CD14-positive monocyte (primary cell): ENCODE results near the gene MYRF. TPM values are rescaled to one million over a fixed set of nuclear protein-coding genes. Genes with fewer than 3 reads are reported as not detected.

Experiments used
- DNase-seq, 3 donors: peaks; one replicate each; pipeline ENCODE4 v3.0.0-alpha.2; 2011 to 2022
- H2AFZ ChIP-seq: 2 replicates; pipeline ENCODE4 v1.6.0; 2012; ENCODE audit warnings: mild to moderate bottlenecking, low read depth, low read length, inconsistent platforms; ENCODE audit not compliant: insufficient read depth, poor library complexity, severe bottlenecking
- H3K27ac ChIP-seq, 2 donors: 1 replicate in 1 of 2; 2 replicates in 1 of 2; pipeline ENCODE4 v1.5.1; 2012 to 2013; ENCODE audit warnings: low read length in 2 of 2, control low read depth in 1 of 2, inconsistent platforms in 1 of 2, low read depth in 1 of 2, mild to moderate bottlenecking in 1 of 2
- H3K27me3 ChIP-seq, 2 donors: one replicate each; pipeline versions ENCODE4 v1.6.0 to v1.6.1; 2011 to 2013; ENCODE audit warnings: low read length in 2 of 2; ENCODE audit not compliant: control insufficient read depth in 2 of 2, insufficient read depth in 2 of 2
- H3K36me3 ChIP-seq, 2 donors: replicated peaks in 1 of 2; 1 replicate in 1 of 2; 2 replicates in 1 of 2; pipeline versions ENCODE4 v1.5.1 to v1.6.1; 2012 to 2013; ENCODE audit warnings: low read length in 2 of 2, control low read depth in 1 of 2, inconsistent platforms in 1 of 2, mild to moderate bottlenecking in 1 of 2; ENCODE audit not compliant: insufficient read depth in 2 of 2, control insufficient read depth in 1 of 2
- H3K4me1 ChIP-seq, 2 donors: 1 replicate in 1 of 2; 2 replicates in 1 of 2; pipeline versions ENCODE4 v1.5.1 to v1.6.1; 2012 to 2013; ENCODE audit warnings: low read length in 2 of 2, control low read depth in 1 of 2, inconsistent platforms in 1 of 2, mild to moderate bottlenecking in 1 of 2, moderate library complexity in 1 of 2; ENCODE audit not compliant: insufficient read depth in 2 of 2, control insufficient read depth in 1 of 2
- H3K4me2 ChIP-seq: replicated peaks from 2 replicates; pipeline ENCODE3; 2012; ENCODE audit warnings: low read length, moderate library complexity, mild to moderate bottlenecking; ENCODE audit not compliant: poor library complexity, severe bottlenecking; ENCODE audit errors: extremely low read depth
- H3K4me3 ChIP-seq, 3 experiments: fragments of 200-600 bp in 1 of 3; sonication (generic) in 1 of 3; replicated peaks in 1 of 3; 1 replicate in 2 of 3; 2 replicates in 1 of 3; pipeline ENCODE4 v1.5.1; 2011 to 2013; ENCODE audit warnings: low read length in 3 of 3, mild to moderate bottlenecking in 3 of 3, control low read depth in 2 of 3, low read depth in 2 of 3, inconsistent platforms in 1 of 3, moderate library complexity in 1 of 3
- H3K79me2 ChIP-seq: 2 replicates; pipeline ENCODE4 v1.6.0; 2012; ENCODE audit warnings: mild to moderate bottlenecking, control low read depth, inconsistent platforms, low read length, moderate library complexity; ENCODE audit not compliant: insufficient read depth
- H3K9ac ChIP-seq: 2 replicates; pipeline ENCODE4 v1.6.0; 2017; ENCODE audit warnings: low read length, mild to moderate bottlenecking; ENCODE audit not compliant: insufficient read depth, poor library complexity, severe bottlenecking
- H3K9me3 ChIP-seq, 2 donors: replicated peaks in 1 of 2; 1 replicate in 1 of 2; 2 replicates in 1 of 2; pipeline versions ENCODE4 v1.5.1 to v1.6.1; 2012 to 2013; ENCODE audit warnings: low read length in 2 of 2, control low read depth in 1 of 2; ENCODE audit not compliant: control insufficient read depth in 1 of 2, insufficient read depth in 1 of 2
- H4K20me1 ChIP-seq: 2 replicates; pipeline ENCODE4 v1.6.0; 2012; ENCODE audit warnings: mild to moderate bottlenecking, low read length, control low read depth, moderate library complexity; ENCODE audit not compliant: insufficient read depth
- H3K27ac Mint-ChIP-seq, 7 donors: one replicate each; pipeline ENCODE4 v1.8.0; 2020; ENCODE audit warnings: mild to moderate bottlenecking in 7 of 7, mixed read lengths in 7 of 7, moderate library complexity in 6 of 7, inconsistent platforms in 2 of 7
- H3K27me3 Mint-ChIP-seq, 3 donors: one replicate each; pipeline ENCODE4 v1.8.0; 2021 to 2022; ENCODE audit warnings: low read depth in 3 of 3, mild to moderate bottlenecking in 3 of 3, mixed read lengths in 3 of 3, moderate library complexity in 3 of 3, inconsistent platforms in 1 of 3
- H3K36me3 Mint-ChIP-seq, 2 donors: one replicate each; pipeline ENCODE4 v1.8.0; 2020; ENCODE audit warnings: mixed read lengths in 2 of 2, inconsistent platforms in 1 of 2, mild to moderate bottlenecking in 1 of 2
- H3K4me1 Mint-ChIP-seq: one replicate; pipeline ENCODE4 v1.8.0; 2020; ENCODE audit warnings: mild to moderate bottlenecking, mixed read lengths
- H3K4me3 Mint-ChIP-seq, 2 donors: one replicate each; pipeline ENCODE4 v1.8.0; 2020; ENCODE audit warnings: mild to moderate bottlenecking in 2 of 2, mixed read lengths in 2 of 2, moderate library complexity in 1 of 2
- H3K9me3 Mint-ChIP-seq, 7 donors: one replicate each; pipeline ENCODE4 v1.8.0; 2020 to 2022; ENCODE audit warnings: mixed read lengths in 7 of 7, mild to moderate bottlenecking in 6 of 7, moderate library complexity in 6 of 7, inconsistent platforms in 2 of 7
- WGBS: methylation state at CpG from one replicate; pipeline ENCODE4 v1.1.5; 2013; ENCODE audit warnings: missing lambda C conversion rate; ENCODE audit not compliant: insufficient coverage; 5-methylcytosine and 5-hydroxymethylcytosine counted together
- intact Hi-C, 2 donors: fragments of 100-400 bp; cut with micrococcal nuclease; formaldehyde crosslinking; loops; one replicate each; pipeline versions ENCODE4 v1.15.0 to v1.15.1; 2023
- polyA plus RNA-seq, 3 donors: library from polyadenylated mRNA; depleted of rRNA in 1 of 3; unstranded in 2 of 3; stranded (reverse) in 1 of 3; fragments of 300-500 nt in 2 of 3; fragments of >200 nt in 1 of 3; fragmentation: Illumina TruSeq in 2 of 3; gene quantifications; 1 replicate in 2 of 3; 2 replicates in 1 of 3; pipeline ENCODE4 v1.2.3, GENCODE V29; 2012 to 2021
- TF ChIP-seq, protein P1 (sequence below): fragments of 200-600 bp; IDR thresholded peaks from one replicate; pipeline ENCODE4 v1.8.0; 2022; ENCODE audit warnings: antibody characterized with exemption, mild to moderate bottlenecking

MYRF gene
- polyA plus RNA-seq, 3 donors = 0.18 to 0.19 TPM; not detected in 1

GRCh38 chr11:61765550-61766253 lies 13.3 kb downstream of the MYRF start:
- no peaks in the 10 kb centered on the region for H3K9me3 ChIP-seq
- H4K20me1 ChIP-seq = no peaks in the 10 kb centered on the region
- TF ChIP-seq, protein P1, sequence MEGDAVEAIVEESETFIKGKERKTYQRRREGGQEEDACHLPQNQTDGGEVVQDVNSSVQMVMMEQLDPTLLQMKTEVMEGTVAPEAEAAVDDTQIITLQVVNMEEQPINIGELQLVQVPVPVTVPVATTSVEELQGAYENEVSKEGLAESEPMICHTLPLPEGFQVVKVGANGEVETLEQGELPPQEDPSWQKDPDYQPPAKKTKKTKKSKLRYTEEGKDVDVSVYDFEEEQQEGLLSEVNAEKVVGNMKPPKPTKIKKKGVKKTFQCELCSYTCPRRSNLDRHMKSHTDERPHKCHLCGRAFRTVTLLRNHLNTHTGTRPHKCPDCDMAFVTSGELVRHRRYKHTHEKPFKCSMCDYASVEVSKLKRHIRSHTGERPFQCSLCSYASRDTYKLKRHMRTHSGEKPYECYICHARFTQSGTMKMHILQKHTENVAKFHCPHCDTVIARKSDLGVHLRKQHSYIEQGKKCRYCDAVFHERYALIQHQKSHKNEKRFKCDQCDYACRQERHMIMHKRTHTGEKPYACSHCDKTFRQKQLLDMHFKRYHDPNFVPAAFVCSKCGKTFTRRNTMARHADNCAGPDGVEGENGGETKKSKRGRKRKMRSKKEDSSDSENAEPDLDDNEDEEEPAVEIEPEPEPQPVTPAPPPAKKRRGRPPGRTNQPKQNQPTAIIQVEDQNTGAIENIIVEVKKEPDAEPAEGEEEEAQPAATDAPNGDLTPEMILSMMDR = no peak
- H3K4me1 Mint-ChIP-seq = no peaks in the 10 kb centered on the region
- no peaks in the 10 kb centered on the region for H3K36me3 ChIP-seq
- DNase-seq = no peak
- H3K27ac ChIP-seq = no peak overlapping the region
- peaks cover 4 to 8% (median 4%) of the 10 kb centered on the region in 3 donors for H3K27me3 Mint-ChIP-seq
- intact Hi-C loops = no loop called here
- WGBS = 93% methylated on average over 24 of the region's 26 CpGs
- no peaks in the 10 kb centered on the region for H3K79me2 ChIP-seq
- no peak overlapping the region for H3K4me2 ChIP-seq
- no peaks in the 10 kb centered on the region for H3K36me3 Mint-ChIP-seq
- H3K4me3 ChIP-seq = no peak overlapping the region
- H3K4me1 ChIP-seq = no peaks in the 10 kb centered on the region
- no peak overlapping the region for H2AFZ ChIP-seq
- H3K27ac Mint-ChIP-seq = no peak overlapping the region
- no peak overlapping the region for H3K4me3 Mint-ChIP-seq
- no peak overlapping the region for H3K9ac ChIP-seq
- no peaks in the 10 kb centered on the region for H3K27me3 ChIP-seq
- no peaks in the 10 kb centered on the region for H3K9me3 Mint-ChIP-seq

DNA sequence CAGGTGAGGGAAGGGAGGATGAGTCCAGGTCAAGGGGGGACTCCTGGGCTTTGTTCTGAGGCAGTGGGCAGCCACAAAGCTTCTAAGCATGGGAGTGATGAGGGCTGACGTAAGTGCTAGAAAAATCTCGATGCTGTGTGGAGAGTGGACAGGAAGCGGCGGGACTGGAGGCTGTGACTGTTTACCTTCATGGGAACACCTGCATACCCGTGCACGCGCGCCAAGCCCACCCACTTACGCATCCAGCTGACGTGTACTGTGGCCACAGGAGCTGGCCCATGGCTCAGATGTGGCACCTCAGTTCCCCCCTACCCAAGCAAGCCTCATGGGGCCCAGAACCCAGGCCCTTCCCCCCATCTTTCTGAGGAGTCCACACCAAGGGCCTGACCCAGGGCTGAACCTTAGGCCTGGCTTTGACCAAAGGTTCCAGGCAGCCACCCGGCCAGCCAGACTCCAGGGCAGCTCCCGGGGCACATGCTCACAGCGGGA lies 14.0 kb downstream of the MYRF start:
- Histone ChIP-seq H3K4me1 (peaks cover 0 to 4% of the 10 kb centered on the region in 2 donors), H3K79me2 (no peaks in the 10 kb centered on the region), H3K9ac (no peak overlapping the region), H3K4me3 (no peak overlapping the region), H3K36me3 (no peaks in the 10 kb centered on the region), H3K4me2 (no peak overlapping the region), H3K9me3 (no peaks in the 10 kb centered on the region), H3K27ac (no peak overlapping the region), H2AFZ (no peak overlapping the region), H4K20me1 (no peaks in the 10 kb centered on the region), H3K27me3 (no peaks in the 10 kb centered on the region)
- Mint-ChIP-seq H3K27me3 (peaks cover 2 to 8% (median 4%) of the 10 kb centered on the region in 3 donors), H3K4me1 (peaks cover 5% of the 10 kb centered on the region), H3K36me3 (no peaks in the 10 kb centered on the region), H3K9me3 (no peaks in the 10 kb centered on the region), H3K27ac (no peak overlapping the region), H3K4me3 (no peak overlapping the region)
- 87% methylated on average over 10 of the region's 13 CpGs for WGBS
- no peak for DNase-seq
- TF ChIP-seq, protein P1 = no peak
- intact Hi-C loops = no loop called here
